ENCODE measurements around the gene CACNA2D1.

DNA sequence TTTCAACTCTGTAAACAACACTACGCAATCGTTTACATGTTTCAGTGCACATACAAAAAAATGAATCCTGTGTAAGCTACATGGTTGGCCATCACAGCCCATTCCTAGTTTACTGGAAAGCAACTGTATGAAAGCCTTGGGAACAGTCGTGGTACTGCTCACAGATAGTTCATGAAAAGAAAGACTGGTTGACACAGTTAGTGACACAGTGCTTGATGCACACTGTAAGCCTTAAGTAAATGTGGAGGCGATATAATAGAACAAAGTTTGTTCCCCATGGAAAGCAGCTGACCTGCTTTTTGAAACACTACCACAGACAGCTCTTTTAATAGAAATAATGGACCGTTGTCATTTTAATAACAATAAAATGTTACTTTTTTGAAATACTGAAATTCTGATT lies 5.1 kb downstream of the CACNA2D1 start:
- TF ChIP-seq EZH2phosphoT487 (IDR thresholded peaks at IDR 0.05; ENCODE audit: borderline replicate concordance, low read length), result no peak
- no peak for TF ChIP-seq CTCF (conservative IDR thresholded peaks at IDR 0.05; ENCODE audit: low read depth, low read length)

All from PC-3 (cell line).